GM23338 (cell line): ENCODE results near the gene AHDC1. TPM values are rescaled to one million over a fixed set of nuclear protein-coding genes. Genes with fewer than 3 reads are reported as not detected.

Experiments
- ATAC-seq: fragments of 200-7000 bp; cut with Tn5 transposase; 3 replicates; pipeline ENCODE4 v1.9.1; 2020
- DNase-seq: peaks from one replicate; pipeline ENCODE4 v3.0.0-alpha.2; 2015; ENCODE audit warnings: low spot score
- H2AFZ ChIP-seq: fragments of 200-600 bp; sonication (generic); 2 replicates; pipeline ENCODE4 v1.8.0; 2016; ENCODE audit warnings: antibody characterized with exemption, mild to moderate bottlenecking, moderate library complexity
- H3F3A ChIP-seq: fragments of 200-600 bp; sonication (generic); replicated peaks from 2 replicates; pipeline ENCODE4 v1.8.0; 2017; ENCODE audit warnings: antibody characterized with exemption, mixed run types, low read depth
- H3K27ac ChIP-seq: fragments of 200-600 bp; sonication (generic); 2 replicates; pipeline ENCODE4 v1.6.1; 2016; ENCODE audit warnings: low read depth
- H3K27me3 ChIP-seq: fragments of 200-600 bp; sonication (generic); 2 replicates; pipeline ENCODE4 v1.8.0; 2016; ENCODE audit warnings: mild to moderate bottlenecking, mixed run types, moderate library complexity; ENCODE audit not compliant: insufficient read depth
- H3K36me3 ChIP-seq: fragments of 200-600 bp; sonication (generic); 2 replicates; pipeline ENCODE4 v1.8.0; 2016; ENCODE audit warnings: mild to moderate bottlenecking; ENCODE audit not compliant: insufficient read depth
- H3K4me1 ChIP-seq: fragments of 200-600 bp; sonication (generic); 2 replicates; pipeline ENCODE4 v1.8.0; 2016; ENCODE audit warnings: mild to moderate bottlenecking, moderate library complexity; ENCODE audit not compliant: insufficient read depth
- H3K4me2 ChIP-seq: fragments of 200-600 bp; sonication (generic); 2 replicates; pipeline ENCODE4 v1.7.1; 2017; ENCODE audit warnings: mixed run types
- H3K4me3 ChIP-seq: fragments of 200-600 bp; sonication (generic); 2 replicates; pipeline ENCODE4 v1.6.1; 2016; ENCODE audit warnings: mixed run types
- H3K79me2 ChIP-seq: fragments of 200-600 bp; sonication (generic); replicated peaks from 2 replicates; pipeline ENCODE4 v1.8.0; 2017; ENCODE audit warnings: mild to moderate bottlenecking; ENCODE audit not compliant: insufficient read depth
- H3K9me2 ChIP-seq: fragments of 200-600 bp; sonication (generic); 2 replicates; pipeline ENCODE4 v1.8.0; 2017; ENCODE audit not compliant: insufficient read depth
- H4K20me1 ChIP-seq: fragments of 200-600 bp; sonication (generic); replicated peaks from 2 replicates; pipeline ENCODE4 v1.8.0; 2017; ENCODE audit warnings: mild to moderate bottlenecking; ENCODE audit not compliant: insufficient read depth
- H3K27ac Mint-ChIP-seq: 2 replicates; pipeline ENCODE4 v1.8.0; 2020; ENCODE audit warnings: inconsistent platforms, mild to moderate bottlenecking, moderate library complexity, mixed read lengths
- H3K27me3 Mint-ChIP-seq: 3 replicates; pipeline ENCODE4 v1.8.0; 2022; ENCODE audit warnings: low read depth, mild to moderate bottlenecking, moderate library complexity, mixed read lengths, inconsistent platforms; ENCODE audit not compliant: insufficient read depth, poor library complexity
- H3K36me3 Mint-ChIP-seq: 3 replicates; pipeline ENCODE4 v1.8.0; 2021; ENCODE audit warnings: low read depth, mild to moderate bottlenecking, inconsistent platforms, moderate library complexity, mixed read lengths
- H3K4me1 Mint-ChIP-seq: 3 replicates; pipeline ENCODE4 v1.8.0; 2020; ENCODE audit warnings: mild to moderate bottlenecking, inconsistent platforms, mixed read lengths
- H3K4me3 Mint-ChIP-seq: 3 replicates; pipeline ENCODE4 v1.8.0; 2021; ENCODE audit warnings: moderate library complexity, mild to moderate bottlenecking, inconsistent platforms, mixed read lengths
- H3K9me3 Mint-ChIP-seq: 3 replicates; pipeline ENCODE4 v1.8.0; 2020; ENCODE audit warnings: moderate library complexity, mild to moderate bottlenecking, inconsistent platforms, mixed read lengths
- CREB1 ChIP-seq: fragments of 250-450 bp; sonication (Bioruptor Pico); IDR thresholded peaks from 2 replicates; pipeline ENCODE4 v1.5.0; 2020; ENCODE audit warnings: low read depth, mild to moderate bottlenecking, moderate library complexity
- ETS1 ChIP-seq: IDR thresholded peaks from 2 replicates; pipeline ENCODE4 v1.6.1; 2016; ENCODE audit warnings: antibody characterized with exemption
- EZH2 ChIP-seq: fragments of 200-600 bp; sonication (generic); IDR thresholded peaks from one replicate; pipeline ENCODE4 v1.8.0; 2017; ENCODE audit warnings: antibody characterized with exemption, mild to moderate bottlenecking, low read depth; ENCODE audit not compliant: unreplicated experiment
- JUNB ChIP-seq: IDR thresholded peaks from one replicate; pipeline ENCODE4 v1.6.1; 2016; ENCODE audit warnings: antibody characterized with exemption; ENCODE audit not compliant: unreplicated experiment
- NANOG ChIP-seq: IDR thresholded peaks from 2 replicates; pipeline ENCODE4 v1.6.1; 2016; ENCODE audit warnings: antibody characterized with exemption, borderline replicate concordance
- REST ChIP-seq: IDR thresholded peaks from one replicate; pipeline ENCODE4 v1.6.1; 2018; ENCODE audit warnings: antibody characterized with exemption; ENCODE audit not compliant: unreplicated experiment
- ZNF114 ChIP-seq: fragments of 250-450 bp; sonication (Bioruptor Pico); IDR thresholded peaks from 2 replicates; pipeline ENCODE4 v1.5.0; 2020; ENCODE audit warnings: mild to moderate bottlenecking, moderate library complexity
- ZNF462 ChIP-seq: fragments of 250-450 bp; sonication (Bioruptor Pico); IDR thresholded peaks from 2 replicates; pipeline ENCODE4 v1.5.0; 2020; ENCODE audit warnings: mild to moderate bottlenecking, moderate library complexity
- polyA plus RNA-seq: library from polyadenylated mRNA; unstranded; fragments of >200 nt; fragmentation: Nextera tagmentation; extraction: Ambion mirVana; gene quantifications from 2 replicates; pipeline ENCODE4 v1.2.1, GENCODE V29; 2016
- total RNA-seq: library from RNA; depleted of rRNA; stranded (reverse); fragments of >200 nt; shearing (Covaris generic); gene quantifications from 2 replicates; pipeline ENCODE4 v1.2.3, GENCODE V29; 2014

The AHDC1 gene
- total and polyA plus RNA-seq, 2 experiments from 2014 or later = 8.3 to 22.2 TPM

- no peak for TF ChIP-seq ZNF462 (CRISPR knock-in tag)
Observed at GRCh38 chr1:27545876-27546275, 58.1 kb downstream of the AHDC1 start (continued).

- Histone ChIP-seq H3K27ac (no peak overlapping the region), H3K36me3 (no peaks in the 10 kb centered on the region), H3F3A (0 out of 2 replicates have a peak, but pooled peaks cover 3% of the 10 kb centered on the region), H4K20me1 (no peaks in the 10 kb centered on the region; the same call in 1 of the 2 replicates), H3K79me2 (no peaks in the 10 kb centered on the region), H3K4me1 (peaks cover 16% of the 10 kb centered on the region), H2AFZ (no peak overlapping the region), H3K4me3 (no peak overlapping the region), H3K27me3 (no peaks in the 10 kb centered on the region), H3K4me2 (no peak overlapping the region), H3K9me2 (no peaks in the 10 kb centered on the region)
- ATAC-seq = no peak
- no peak overlapping the region for H3K4me3 Mint-ChIP-seq
- no peaks in the 10 kb centered on the region for H3K9me3 Mint-ChIP-seq
- H3K27ac Mint-ChIP-seq = peak overlapping the region; percentile 58; the same call in 1 of the 2 replicates
- no peak for TF ChIP-seq ETS1
- peaks cover 20% of the 10 kb centered on the region for H3K27me3 Mint-ChIP-seq
- no peak for DNase-seq
- peaks cover 34% of the 10 kb centered on the region for H3K4me1 Mint-ChIP-seq
- H3K36me3 Mint-ChIP-seq = peaks cover 21% of the 10 kb centered on the region; the same call in 2 of the 3 replicates
Observed at GRCh38 chr1:27545271-27545670, 58.7 kb downstream of the AHDC1 start.

GRCh38 chr1:27544834-27545233 is 59.1 kb downstream of the AHDC1 start:
- no peak overlapping the region for H3K4me3 Mint-ChIP-seq
- TF ChIP-seq JUNB = no peak
- TF ChIP-seq ETS1 = no peak
- no peak for TF ChIP-seq EZH2
- TF ChIP-seq NANOG = no peak
- no peak for TF ChIP-seq CREB1 (CRISPR knock-in tag)
- TF ChIP-seq ZNF114 = no peak
- no peak for TF ChIP-seq REST

More at GRCh38 chr1:27544834-27545233, 59.1 kb downstream of the AHDC1 start:
- Histone ChIP-seq H3K4me1 (peaks cover 20% of the 10 kb centered on the region), H3K9me2 (no peaks in the 10 kb centered on the region), H3K36me3 (no peaks in the 10 kb centered on the region), H2AFZ (no peak overlapping the region), H3K27ac (no peak overlapping the region), H4K20me1 (no peaks in the 10 kb centered on the region; the same call in 1 of the 2 replicates), H3K4me2 (no peak overlapping the region), H3K27me3 (no peaks in the 10 kb centered on the region), H3F3A (0 out of 2 replicates have a peak, but pooled peaks cover 6% of the 10 kb centered on the region), H3K79me2 (no peaks in the 10 kb centered on the region), H3K4me3 (no peak overlapping the region)
- H3K27ac Mint-ChIP-seq = peak overlapping the region; percentile 58
- DNase-seq (no peak), ATAC-seq (no peak)
- peaks cover 22% of the 10 kb centered on the region for H3K27me3 Mint-ChIP-seq
- no peaks in the 10 kb centered on the region for H3K9me3 Mint-ChIP-seq
- peaks cover 39% of the 10 kb centered on the region for H3K4me1 Mint-ChIP-seq
- peaks cover 21% of the 10 kb centered on the region for H3K36me3 Mint-ChIP-seq
